Endothelial cell of umbilical vein (primary cell): ENCODE data around the gene LUZP2. TPM values are rescaled to one million over a fixed set of nuclear protein-coding genes. Genes with fewer than 3 reads are reported as not detected.

Source experiments
- BruUV-seq: library from RNA; stranded (reverse); fragments of 400-500 nt; replicated peaks from 2 replicates; lab custom pipeline; 2021; lab: Mats Ljungman, UMichigan
- CTCF ChIA-PET: fragments of 300-600, 350-600 bp; sonication (Branson Sonifier 250); formaldehyde crosslinking; loops from one replicate; lab custom pipeline; 2021; ENCODE audit warnings: antibody characterized with exemption, inconsistent platforms; lab: Charles Lee
- POLR2A ChIA-PET: fragments of 300-600, 350-600 bp; sonication (Branson Sonifier 250); formaldehyde crosslinking; loops from one replicate; lab custom pipeline; 2021; ENCODE audit warnings: antibody characterized with exemption, inconsistent platforms; lab: Charles Lee
- DNase-seq: peaks from one replicate; pipeline ENCODE4 v3.0.0-alpha.2; 2011; ENCODE audit warnings: low read depth, low spot score
- FAIRE-seq: peaks from 2 replicates; lab custom pipeline; 2011; peaks lifted over from hg19 to GRCh38; lab: Jason Lieb, UNC
- H2AFZ ChIP-seq: 2 replicates; pipeline ENCODE4 v1.6.0; 2012; ENCODE audit warnings: low read depth, low read length, control low read depth, inconsistent platforms
- H3K27ac ChIP-seq: 2 replicates; pipeline ENCODE4 v1.5.1; 2011; ENCODE audit warnings: low read depth, mild to moderate bottlenecking, control low read depth, low read length, moderate library complexity; ENCODE audit not compliant: insufficient read depth
- H3K27me3 ChIP-seq, 2 experiments: 2 replicates each; pipeline versions ENCODE4 v1.6.0 to v1.6.1; 2011; ENCODE audit warnings: low read length in 2 of 2, mixed read lengths in 1 of 2; ENCODE audit not compliant: control insufficient read depth in 2 of 2, insufficient read depth in 2 of 2
- H3K36me3 ChIP-seq, 2 experiments: 2 replicates in 1 of 2; 3 replicates in 1 of 2; pipeline ENCODE4 v1.5.1; 2011; ENCODE audit warnings: low read length in 2 of 2, mild to moderate bottlenecking in 1 of 2, moderate library complexity in 1 of 2; ENCODE audit not compliant: control insufficient read depth in 2 of 2, insufficient read depth in 2 of 2; ENCODE audit errors: extremely low read depth in 1 of 2
- H3K4me1 ChIP-seq: 3 replicates; pipeline ENCODE4 v1.5.1; 2011; ENCODE audit warnings: mild to moderate bottlenecking, low read length; ENCODE audit not compliant: control insufficient read depth, insufficient read depth; ENCODE audit errors: extremely low read depth
- H3K4me2 ChIP-seq: 2 replicates; pipeline ENCODE4 v1.6.1; 2011; ENCODE audit warnings: low read length, control low read depth, mixed read lengths; ENCODE audit not compliant: insufficient read depth
- H3K4me3 ChIP-seq, 3 experiments: fragments of 200-600 bp in 1 of 3; sonication (generic), shearing (Covaris generic) in 1 of 3; replicated peaks in 1 of 3; 2 replicates each; pipeline ENCODE4 v1.5.1; 2011 to 2016; ENCODE audit warnings: control low read depth in 3 of 3, low read length in 3 of 3, mild to moderate bottlenecking in 2 of 3, inconsistent platforms in 1 of 3, low read depth in 1 of 3, moderate library complexity in 1 of 3; ENCODE audit not compliant: insufficient read depth in 1 of 3
- H3K79me2 ChIP-seq: 2 replicates; pipeline ENCODE4 v1.6.0; 2012; ENCODE audit warnings: low read length, inconsistent platforms; ENCODE audit not compliant: control insufficient read depth, insufficient read depth
- H3K9ac ChIP-seq: replicated peaks from 2 replicates; pipeline ENCODE3; 2011; ENCODE audit warnings: low read length, control low read depth; ENCODE audit not compliant: insufficient read depth; ENCODE audit errors: extremely low read depth
- H3K9me1 ChIP-seq: replicated peaks from 3 replicates; pipeline ENCODE4 v1.6.0; 2011; ENCODE audit warnings: mild to moderate bottlenecking, low read length; ENCODE audit not compliant: control insufficient read depth, insufficient read depth; ENCODE audit errors: extremely low read depth
- H3K9me3 ChIP-seq: replicated peaks from 2 replicates; pipeline ENCODE4 v1.5.1; 2012; ENCODE audit warnings: low read length, inconsistent platforms; ENCODE audit not compliant: control insufficient read depth, insufficient read depth
- H4K20me1 ChIP-seq: replicated peaks from 2 replicates; pipeline ENCODE3; 2011; ENCODE audit warnings: mild to moderate bottlenecking, low read length; ENCODE audit not compliant: control insufficient read depth, insufficient read depth; ENCODE audit errors: extremely low read depth
- CTCF ChIP-seq, 2 donors: IDR thresholded peaks; 1 replicate in 1 of 2; 2 replicates in 1 of 2; pipeline ENCODE4 v1.5.1; 2011; ENCODE audit warnings: low read length in 2 of 2, mild to moderate bottlenecking in 2 of 2, moderate library complexity in 2 of 2, control low read depth in 1 of 2, inconsistent platforms in 1 of 2, low read depth in 1 of 2; ENCODE audit not compliant: insufficient read depth in 1 of 2; ENCODE audit errors: extremely low read depth in 1 of 2
- EZH2 ChIP-seq: IDR thresholded peaks from 2 replicates; pipeline ENCODE4 v1.6.1; 2012; ENCODE audit warnings: borderline replicate concordance, low read depth, mild to moderate bottlenecking, moderate library complexity, low read length, inconsistent platforms; ENCODE audit not compliant: severe bottlenecking
- FOS ChIP-seq: IDR thresholded peaks from 2 replicates; pipeline ENCODE4 v1.6.1; 2011; ENCODE audit warnings: mild to moderate bottlenecking, low read length, moderate library complexity, borderline replicate concordance; ENCODE audit not compliant: insufficient read depth
- GATA2 ChIP-seq: IDR thresholded peaks from 2 replicates; pipeline ENCODE4 v1.7.0; 2011; ENCODE audit warnings: low read depth, mild to moderate bottlenecking, moderate library complexity, mixed read lengths, low read length; ENCODE audit not compliant: insufficient read length, insufficient read depth
- JUN ChIP-seq: IDR thresholded peaks from 2 replicates; pipeline ENCODE4 v1.6.1; 2011; ENCODE audit warnings: borderline replicate concordance, low read depth; ENCODE audit not compliant: insufficient read length, insufficient read depth
- MAX ChIP-seq: IDR thresholded peaks from 2 replicates; pipeline ENCODE4 v1.6.1; 2011; ENCODE audit not compliant: insufficient read depth, insufficient read length
- MYC ChIP-seq: IDR thresholded peaks from one replicate; pipeline ENCODE4 v1.6.1; 2011; ENCODE audit warnings: mild to moderate bottlenecking, low read depth, low read length
- POLR2A ChIP-seq: IDR thresholded peaks from 2 replicates; pipeline ENCODE4 v1.6.1; 2012; ENCODE audit warnings: low read depth, mild to moderate bottlenecking, control low read depth, low read length
- POLR2AphosphoS5 ChIP-seq: IDR thresholded peaks from 2 replicates; pipeline ENCODE4 v1.6.1; 2012; ENCODE audit warnings: low read depth, mild to moderate bottlenecking, control low read depth, low read length, moderate library complexity; ENCODE audit not compliant: insufficient read depth
- dilution Hi-C: fragments of 300-500 bp; cut with MboI; formaldehyde crosslinking; loops from one replicate; pipeline ENCODE4 v1.15.0; 2019; ENCODE audit warnings: low sequenced_read_pairs; ENCODE audit not compliant: extremely low pct_ligation_motif_present
- intact Hi-C: fragments of 100-400 bp; cut with micrococcal nuclease; formaldehyde crosslinking; loops from one replicate; pipeline ENCODE4 v1.10.0; 2022
- polyA plus RNA-seq, 4 experiments: library from polyadenylated mRNA; depleted of rRNA in 3 of 4; stranded (reverse) in 3 of 4; unstranded in 1 of 4; fragments of >200 nt; gene quantifications; 2 replicates each; pipeline versions ENCODE4 v1.2.1 to v1.2.3, GENCODE V29; 2011 to 2012; ENCODE audit warnings: missing spikeins in 1 of 4
- total RNA-seq: library from RNA; stranded (reverse); gene quantifications from 2 replicates; pipeline ENCODE4 v1.2.3, GENCODE V29; 2021

LUZP2 gene
- total and polyA plus RNA-seq, 2 donors (not counting 3 experiments of a cell fraction or from before 2014, with no cell fraction given), result 0.07 TPM; not detected in 1

GRCh38 chr11:24738972-24739371, 242.1 kb downstream of the LUZP2 start:
- Histone ChIP-seq H3K36me3 (no peaks in the 10 kb centered on the region), H4K20me1 (no peaks in the 10 kb centered on the region), H3K27me3 (no peaks in the 10 kb centered on the region), H3K4me3 (no peak overlapping the region), H3K79me2 (no peaks in the 10 kb centered on the region), H2AFZ (no peak overlapping the region), H3K9ac (no peak overlapping the region), H3K4me1 (no peaks in the 10 kb centered on the region), H3K9me1 (no peaks in the 10 kb centered on the region), H3K4me2 (no peak overlapping the region), H3K27ac (no peak overlapping the region), H3K9me3 (no peaks in the 10 kb centered on the region)
- no peak for FAIRE-seq
- no peak for DNase-seq
- ChIA-PET CTCF (no interaction called here), POLR2A (no interaction called here)
- BruUV-seq, result no TSS peak
- intact Hi-C loops (no loop called here), dilution Hi-C loops (no loop called here)
- TF ChIP-seq POLR2AphosphoS5 (no peak), CTCF (IDR thresholded peaks at IDR 0.05; ENCODE audit: extremely low read depth in 1 of 2, insufficient read depth in 1 of 2, low read depth in 1 of 2, low read length in 2 of 2) (no peak), EZH2 (no peak), FOS (no peak), MAX (no peak), POLR2A (no peak), MYC (no peak), JUN (no peak), GATA2 (no peak)
